ENCODE results near the gene GJC1. TPM values are rescaled to one million over a fixed set of nuclear protein-coding genes. Genes with fewer than 3 reads are reported as not detected.

Gene GJC1
- total RNA-seq, 1 experiment from 2014 or later = 119 TPM

GRCh38 chr17:44794851-44795413 lies 35.2 kb downstream of the GJC1 start:
- Histone ChIP-seq H3K23ac (ENCODE audit: insufficient read length, low read depth, low read length) (no peak overlapping the region), H2BK15ac (ENCODE audit: low read depth, low read length) (no peak overlapping the region), H2BK12ac (ENCODE audit: insufficient read length, low read depth, low read length) (no peak overlapping the region), H2BK120ac (ENCODE audit: low read depth, low read length, poor library complexity, severe bottlenecking) (no peak overlapping the region), H4K20me1 (ENCODE audit: control insufficient read depth, insufficient read depth, insufficient read length) (no peaks in the 10 kb centered on the region), H2AK5ac (ENCODE audit: insufficient read length, low read length) (no peak overlapping the region), H3K27me3 (ENCODE audit: insufficient read depth, low read length) (no peaks in the 10 kb centered on the region), H3K4me1 (ENCODE audit: insufficient read depth, low read length) (no peaks in the 10 kb centered on the region; the same call in 1 of the 2 replicates), H2AFZ (ENCODE audit: low read length) (no peak overlapping the region), H3K18ac (ENCODE audit: insufficient read length, low read depth, low read length) (no peak overlapping the region), H3K56ac (ENCODE audit: insufficient read length, low read depth, low read length) (no peak overlapping the region), H3K14ac (ENCODE audit: insufficient read depth, low read length) (no peak overlapping the region), H3K9ac (ENCODE audit: extremely low read depth, insufficient read length, low read length) (no peak overlapping the region), H3K4ac (ENCODE audit: low read depth, low read length) (no peak overlapping the region), H3K23me2 (ENCODE audit: insufficient read length, low read depth, low read length, poor library complexity, severe bottlenecking) (no peaks in the 10 kb centered on the region), H3K4me2 (ENCODE audit: insufficient read depth, insufficient read length, low read length) (no peak overlapping the region), H3K9me3 (ENCODE audit: control insufficient read depth, low read depth, low read length) (no peaks in the 10 kb centered on the region), H4K8ac (replicated peaks; ENCODE audit: insufficient read length, low read depth, low read length) (no peak overlapping the region), H3K79me1 (ENCODE audit: insufficient read depth, low read depth, low read length, poor library complexity, severe bottlenecking) (no peaks in the 10 kb centered on the region), H3T11ph (ENCODE audit: low read length) (no peak overlapping the region), H2BK20ac (ENCODE audit: low read depth, low read length, poor library complexity, severe bottlenecking) (no peak overlapping the region), H4K5ac (ENCODE audit: insufficient read length, low read depth, low read length) (no peak overlapping the region), H2BK5ac (ENCODE audit: insufficient read length, low read length) (no peak overlapping the region), H3K27ac (ENCODE audit: insufficient read length, low read depth, low read length) (no peak overlapping the region), H3K79me2 (ENCODE audit: insufficient read depth, low read length) (no peaks in the 10 kb centered on the region), H4K91ac (ENCODE audit: insufficient read length, low read depth, low read length) (no peak overlapping the region)
- H3K36me3 Mint-ChIP-seq (ENCODE audit: insufficient read depth in 1 of 3, low read depth in 3 of 3) = peaks cover 0 to 19% (median 4%) of the 10 kb centered on the region in 3 experiments; a peak in 6 of 7 replicates
- peaks cover 5 to 20% of the 10 kb centered on the region in 2 experiments for H3K4me1 Mint-ChIP-seq
- no peak for DNase-seq
- no CpG with 5 or more reads among the region's 10 CpGs for WGBS (ENCODE audit: extremely low coverage, insufficient read length, low lambda C conversion rate)
- no peak overlapping the region for H3K4me3 Mint-ChIP-seq
- H3K27me3 Mint-ChIP-seq (ENCODE audit: low read depth) = no peaks in the 10 kb centered on the region
- no peaks in the 10 kb centered on the region for H3K9me3 Mint-ChIP-seq
- H3K27ac Mint-ChIP-seq = peak overlapping the region; percentile 13 to 95 (median 74); a peak in 5 of 7 replicates
- TF ChIP-seq CTCF (conservative IDR thresholded peaks at IDR 0.05) = no peak
